Activated naive CD4-positive, alpha-beta T cell treated with anti-CD3 and anti-CD28 coated beads, Interleukin-2, amount 10 ng/mL, durations not matched to agents 5 hours and 36 hours (primary cell): ENCODE data around the gene MYDGF. TPM values are rescaled to one million over a fixed set of nuclear protein-coding genes. Genes with fewer than 3 reads are reported as not detected.

Experiments used
- total RNA-seq, 2 experiments: library from RNA; stranded (reverse); gene quantifications; one replicate each; pipeline ENCODE4 v1.2.3, GENCODE V29; 2021

The MYDGF gene
- total RNA-seq: 10 to 100 TPM; 49.6 to 54.1 TPM

DNA sequence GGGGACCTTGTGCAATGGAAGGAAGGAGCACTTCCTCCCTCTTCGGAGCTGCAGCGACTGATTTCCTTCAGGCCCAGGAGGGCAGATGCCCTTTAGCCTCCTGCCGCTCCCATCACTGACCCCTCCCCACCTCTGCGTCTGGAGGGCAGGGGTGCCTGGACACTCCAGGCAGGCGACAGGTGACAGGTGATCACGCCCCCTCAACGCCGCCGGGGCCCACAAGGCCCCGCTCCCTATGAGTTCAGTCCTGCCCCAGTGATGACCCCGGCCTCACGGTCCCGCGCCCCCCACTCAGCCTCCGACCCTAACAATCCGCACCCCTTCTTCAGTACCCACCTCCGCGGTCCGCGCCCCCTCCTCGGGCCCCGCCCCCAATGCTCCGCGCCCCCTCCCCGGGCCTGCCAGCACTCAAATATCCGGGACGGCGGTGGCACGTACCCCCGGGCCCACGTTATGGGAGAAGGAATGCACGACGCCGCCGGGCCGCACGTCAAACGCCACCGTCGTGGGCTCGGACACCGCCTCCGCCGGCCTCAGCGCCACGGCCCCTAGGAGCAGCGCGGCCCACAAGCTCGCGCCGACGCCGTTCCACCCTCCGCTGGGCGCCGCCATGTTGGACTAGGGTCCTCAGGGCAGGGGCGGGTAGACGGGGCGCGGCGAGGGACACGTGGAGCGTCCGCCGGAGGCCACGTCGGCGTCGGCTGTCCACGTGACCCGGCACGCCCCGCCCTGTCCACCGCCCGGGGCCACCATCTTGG lies at the start of gene MYDGF:
MYDGF (minus strand) TSS at position 620 of the 758 bp plus-strand sequence; CDS start at position 612, 8 bp downstream.

DNA sequence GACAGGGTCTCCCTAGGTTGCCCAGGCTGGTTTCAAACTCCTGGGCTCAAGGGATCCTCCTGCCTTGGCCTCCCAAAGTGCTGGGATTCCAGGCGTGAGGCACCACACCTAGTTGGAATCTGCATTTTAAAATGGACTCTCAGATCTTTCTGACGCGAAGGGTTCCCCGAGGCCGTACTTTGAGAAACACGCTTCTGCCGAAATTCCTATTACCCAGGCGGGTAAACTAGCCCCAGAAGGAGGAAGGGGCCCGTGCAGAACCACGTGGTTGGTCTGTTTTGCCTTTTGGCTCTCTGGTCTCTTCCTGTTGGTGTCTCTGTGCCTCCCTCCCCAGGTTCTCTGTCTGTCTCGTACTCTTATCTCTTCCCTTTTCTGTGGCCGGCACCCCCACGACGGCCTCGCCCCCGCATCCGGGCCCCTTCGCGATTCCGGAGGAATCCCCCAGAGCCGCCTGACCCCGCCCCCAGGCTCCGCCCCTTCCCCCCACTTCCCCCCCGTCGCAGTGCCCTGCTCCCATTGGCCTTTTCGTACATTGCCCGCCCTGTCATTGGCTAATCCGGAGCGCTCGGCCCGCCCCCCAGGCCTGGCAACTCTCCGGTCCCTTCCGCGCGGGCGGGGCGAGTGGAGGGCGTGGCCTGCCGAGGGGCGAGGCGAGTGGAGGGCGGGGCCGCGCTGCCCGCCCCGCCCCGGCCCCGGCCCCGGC lies 31.2 kb downstream of the MYDGF start, which contains the start of gene TNFAIP8L1:
TNFAIP8L1 (plus strand) TSS at position 689 of the 703 bp plus-strand sequence. CDS start 12,354 bp downstream, outside the sequence.

Other genes with a start within 250 kb of the MYDGF start
- gene UBXN6, start 212.5 kb downstream of the MYDGF start, total RNA-seq: 10 to 100 TPM; 50.0 to 57.5 TPM
- gene HDGFL2, start 198.0 kb downstream of the MYDGF start, total RNA-seq: 10 to 100 TPM; 44.3 to 46.3 TPM
- gene PLIN4, start 151.9 kb downstream of the MYDGF start, total RNA-seq: not detected
- not detected for gene PLIN5, start 135.1 kb downstream of the MYDGF start, total RNA-seq
- gene LRG1, start 130.3 kb downstream of the MYDGF start, total RNA-seq: under 1 TPM; 0.05 to 0.10 TPM
- not detected for gene SEMA6B, start 110.7 kb downstream of the MYDGF start, total RNA-seq
- gene TNFAIP8L1, start 30.8 kb downstream of the MYDGF start, total RNA-seq: 10 to 100 TPM; 21.8 to 23.6 TPM
- 10 to 100 TPM; 75.5 to 75.9 TPM for gene DPP9, start 53.5 kb upstream of the MYDGF start, total RNA-seq
- gene FEM1A, start 121.4 kb upstream of the MYDGF start, total RNA-seq: 10 to 100 TPM; 10.9 to 11.4 TPM
- 10 to 100 TPM; 17.4 to 18.6 TPM for gene TICAM1, start 161.4 kb upstream of the MYDGF start, total RNA-seq
- 10 to 100 TPM; 23.7 to 23.8 TPM for gene PLIN3, start 197.3 kb upstream of the MYDGF start, total RNA-seq
- gene ARRDC5, start 232.6 kb upstream of the MYDGF start, total RNA-seq: 1 to 10 TPM; 3.1 to 4.0 TPM
- gene UHRF1, start 239.2 kb upstream of the MYDGF start, total RNA-seq: 10 to 100 TPM; 83.9 to 85.6 TPM